CD14-positive monocyte (primary cell): ENCODE results near the gene SNRNP200. TPM values are rescaled to one million over a fixed set of nuclear protein-coding genes. Genes with fewer than 3 reads are reported as not detected.
A peak's percentile ranks its signal among the peaks of the same experiment; 100 is the strongest.

Experiments
- DNase-seq, 3 donors: peaks; one replicate each; pipeline ENCODE4 v3.0.0-alpha.2; 2011 to 2022
- H2AFZ ChIP-seq: 2 replicates; pipeline ENCODE4 v1.6.0; 2012; ENCODE audit warnings: mild to moderate bottlenecking, low read depth, low read length, inconsistent platforms; ENCODE audit not compliant: insufficient read depth, poor library complexity, severe bottlenecking
- H3K27ac ChIP-seq, 2 donors: 1 replicate in 1 of 2; 2 replicates in 1 of 2; pipeline ENCODE4 v1.5.1; 2012 to 2013; ENCODE audit warnings: low read length in 2 of 2, control low read depth in 1 of 2, inconsistent platforms in 1 of 2, low read depth in 1 of 2, mild to moderate bottlenecking in 1 of 2
- H3K27me3 ChIP-seq, 2 donors: one replicate each; pipeline versions ENCODE4 v1.6.0 to v1.6.1; 2011 to 2013; ENCODE audit warnings: low read length in 2 of 2; ENCODE audit not compliant: control insufficient read depth in 2 of 2, insufficient read depth in 2 of 2
- H3K36me3 ChIP-seq, 2 donors: replicated peaks in 1 of 2; 1 replicate in 1 of 2; 2 replicates in 1 of 2; pipeline versions ENCODE4 v1.5.1 to v1.6.1; 2012 to 2013; ENCODE audit warnings: low read length in 2 of 2, control low read depth in 1 of 2, inconsistent platforms in 1 of 2, mild to moderate bottlenecking in 1 of 2; ENCODE audit not compliant: insufficient read depth in 2 of 2, control insufficient read depth in 1 of 2
- H3K4me1 ChIP-seq, 2 donors: 1 replicate in 1 of 2; 2 replicates in 1 of 2; pipeline versions ENCODE4 v1.5.1 to v1.6.1; 2012 to 2013; ENCODE audit warnings: low read length in 2 of 2, control low read depth in 1 of 2, inconsistent platforms in 1 of 2, mild to moderate bottlenecking in 1 of 2, moderate library complexity in 1 of 2; ENCODE audit not compliant: insufficient read depth in 2 of 2, control insufficient read depth in 1 of 2
- H3K4me2 ChIP-seq: replicated peaks from 2 replicates; pipeline ENCODE3; 2012; ENCODE audit warnings: low read length, moderate library complexity, mild to moderate bottlenecking; ENCODE audit not compliant: poor library complexity, severe bottlenecking; ENCODE audit errors: extremely low read depth
- H3K4me3 ChIP-seq, 3 experiments: fragments of 200-600 bp in 1 of 3; sonication (generic) in 1 of 3; replicated peaks in 1 of 3; 1 replicate in 2 of 3; 2 replicates in 1 of 3; pipeline ENCODE4 v1.5.1; 2011 to 2013; ENCODE audit warnings: low read length in 3 of 3, mild to moderate bottlenecking in 3 of 3, control low read depth in 2 of 3, low read depth in 2 of 3, inconsistent platforms in 1 of 3, moderate library complexity in 1 of 3
- H3K79me2 ChIP-seq: 2 replicates; pipeline ENCODE4 v1.6.0; 2012; ENCODE audit warnings: mild to moderate bottlenecking, control low read depth, inconsistent platforms, low read length, moderate library complexity; ENCODE audit not compliant: insufficient read depth
- H3K9ac ChIP-seq: 2 replicates; pipeline ENCODE4 v1.6.0; 2017; ENCODE audit warnings: low read length, mild to moderate bottlenecking; ENCODE audit not compliant: insufficient read depth, poor library complexity, severe bottlenecking
- H3K9me3 ChIP-seq, 2 donors: replicated peaks in 1 of 2; 1 replicate in 1 of 2; 2 replicates in 1 of 2; pipeline versions ENCODE4 v1.5.1 to v1.6.1; 2012 to 2013; ENCODE audit warnings: low read length in 2 of 2, control low read depth in 1 of 2; ENCODE audit not compliant: control insufficient read depth in 1 of 2, insufficient read depth in 1 of 2
- H4K20me1 ChIP-seq: 2 replicates; pipeline ENCODE4 v1.6.0; 2012; ENCODE audit warnings: mild to moderate bottlenecking, low read length, control low read depth, moderate library complexity; ENCODE audit not compliant: insufficient read depth
- H3K27ac Mint-ChIP-seq, 7 donors: one replicate each; pipeline ENCODE4 v1.8.0; 2020; ENCODE audit warnings: mild to moderate bottlenecking in 7 of 7, mixed read lengths in 7 of 7, moderate library complexity in 6 of 7, inconsistent platforms in 2 of 7
- H3K27me3 Mint-ChIP-seq, 3 donors: one replicate each; pipeline ENCODE4 v1.8.0; 2021 to 2022; ENCODE audit warnings: low read depth in 3 of 3, mild to moderate bottlenecking in 3 of 3, mixed read lengths in 3 of 3, moderate library complexity in 3 of 3, inconsistent platforms in 1 of 3
- H3K36me3 Mint-ChIP-seq, 2 donors: one replicate each; pipeline ENCODE4 v1.8.0; 2020; ENCODE audit warnings: mixed read lengths in 2 of 2, inconsistent platforms in 1 of 2, mild to moderate bottlenecking in 1 of 2
- H3K4me1 Mint-ChIP-seq: one replicate; pipeline ENCODE4 v1.8.0; 2020; ENCODE audit warnings: mild to moderate bottlenecking, mixed read lengths
- H3K4me3 Mint-ChIP-seq, 2 donors: one replicate each; pipeline ENCODE4 v1.8.0; 2020; ENCODE audit warnings: mild to moderate bottlenecking in 2 of 2, mixed read lengths in 2 of 2, moderate library complexity in 1 of 2
- H3K9me3 Mint-ChIP-seq, 7 donors: one replicate each; pipeline ENCODE4 v1.8.0; 2020 to 2022; ENCODE audit warnings: mixed read lengths in 7 of 7, mild to moderate bottlenecking in 6 of 7, moderate library complexity in 6 of 7, inconsistent platforms in 2 of 7
- CTCF ChIP-seq: fragments of 200-600 bp; IDR thresholded peaks from one replicate; pipeline ENCODE4 v1.8.0; 2022; ENCODE audit warnings: antibody characterized with exemption, mild to moderate bottlenecking
- WGBS: methylation state at CpG from one replicate; pipeline ENCODE4 v1.1.5; 2013; ENCODE audit warnings: missing lambda C conversion rate; ENCODE audit not compliant: insufficient coverage; 5-methylcytosine and 5-hydroxymethylcytosine counted together
- intact Hi-C, 2 donors: fragments of 100-400 bp; cut with micrococcal nuclease; formaldehyde crosslinking; loops; one replicate each; pipeline versions ENCODE4 v1.15.0 to v1.15.1; 2023
- polyA plus RNA-seq, 3 donors: library from polyadenylated mRNA; depleted of rRNA in 1 of 3; unstranded in 2 of 3; stranded (reverse) in 1 of 3; fragments of 300-500 nt in 2 of 3; fragments of >200 nt in 1 of 3; fragmentation: Illumina TruSeq in 2 of 3; gene quantifications; 1 replicate in 2 of 3; 2 replicates in 1 of 3; pipeline ENCODE4 v1.2.3, GENCODE V29; 2012 to 2021

The SNRNP200 gene
- polyA plus RNA-seq, 3 donors, result 27.2 to 122 (median 36.1) TPM

GRCh38 chr2:96241900-96242611 is 63.3 kb downstream of the SNRNP200 start:
- peak overlapping the region; percentile 60 to 83 for H3K4me3 Mint-ChIP-seq
- Histone ChIP-seq H3K4me2 (peak overlapping the region; percentile 60), H3K9ac (peak overlapping the region; percentile 64), H4K20me1 (no peaks in the 10 kb centered on the region), H3K9me3 (no peaks in the 10 kb centered on the region), H3K4me3 (peak overlapping the region; percentile 0 to 63 (median 24)), H3K4me1 (peaks cover 73 to 79% of the 10 kb centered on the region in 2 donors), H2AFZ (peak overlapping the region; percentile 39), H3K27me3 (no peaks in the 10 kb centered on the region), H3K79me2 (peaks cover 34% of the 10 kb centered on the region), H3K36me3 (peaks cover 1 to 26% of the 10 kb centered on the region in 2 donors), H3K27ac (peak overlapping the region; percentile 78 to 97)
- peak overlapping the region; percentile 98 to 100 (median 98) for H3K27ac Mint-ChIP-seq
- peaks cover 22 to 46% of the 10 kb centered on the region in 2 donors for H3K36me3 Mint-ChIP-seq
- peak; percentile 92 to 97 (median 96) for DNase-seq
- intact Hi-C loops, result loop anchor here in 1 of 2 donors (2.0 to 5.0 kb wide), 3 partner anchors 17 to 35 kb away; partner anchors contain the start of genes STARD7 and TMEM127
- no peak for TF ChIP-seq CTCF
- WGBS, result 0% methylated on average over 1 of the region's 5 CpGs
- no peaks in the 10 kb centered on the region for H3K27me3 Mint-ChIP-seq
- peaks cover 74% of the 10 kb centered on the region for H3K4me1 Mint-ChIP-seq
- peaks cover 0 to 4% (median 2%) of the 10 kb centered on the region in 7 donors for H3K9me3 Mint-ChIP-seq

DNA sequence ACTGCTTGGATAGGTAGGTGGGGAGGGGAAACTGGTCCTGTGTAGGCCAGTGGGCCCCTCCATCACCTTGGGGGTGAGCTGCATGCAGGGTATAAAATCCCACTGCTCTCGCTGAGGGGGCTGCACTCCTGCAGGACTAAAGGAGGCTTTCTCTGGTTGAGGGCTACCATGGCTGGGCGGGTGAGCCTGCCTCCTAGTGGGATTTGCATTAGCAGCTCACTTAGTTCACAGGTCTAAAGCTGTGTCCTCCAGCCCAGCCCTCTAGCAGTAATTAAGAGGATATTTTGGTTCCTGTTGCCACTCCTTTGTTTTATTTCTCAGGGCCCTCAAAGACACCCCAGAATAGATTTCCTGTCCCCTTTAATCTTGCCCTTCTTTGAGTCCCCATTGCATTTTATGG is 64.1 kb downstream of the SNRNP200 start:
- Mint-ChIP-seq H3K9me3 (peaks cover 0 to 3% (median 2%) of the 10 kb centered on the region in 7 donors), H3K27ac (peak overlapping the region; percentile 98 to 100 (median 98)), H3K27me3 (no peaks in the 10 kb centered on the region), H3K4me1 (peaks cover 66% of the 10 kb centered on the region), H3K36me3 (peaks cover 20 to 47% of the 10 kb centered on the region in 2 donors), H3K4me3 (peak overlapping the region; percentile 60 to 83)
- H3K36me3 ChIP-seq, result peaks cover 2 to 31% of the 10 kb centered on the region in 2 donors
- peaks cover 26% of the 10 kb centered on the region for H3K79me2 ChIP-seq
- no peak for TF ChIP-seq CTCF
- peak overlapping the region; percentile 60 for H3K4me2 ChIP-seq
- WGBS, result 100% methylated on average over 1 of the region's 2 CpGs
- H3K9me3 ChIP-seq, result no peaks in the 10 kb centered on the region
- DNase-seq, result no peak
- H3K27me3 ChIP-seq, result no peaks in the 10 kb centered on the region
- peak overlapping the region; percentile 78 to 97 for H3K27ac ChIP-seq
- H3K9ac ChIP-seq, result peak overlapping the region; percentile 64
- peaks cover 65 to 71% of the 10 kb centered on the region in 2 donors for H3K4me1 ChIP-seq
- intact Hi-C loops, result loop anchor here in 1 of 2 donors (2.0 to 5.0 kb wide), 2 partner anchors 24 to 34 kb away; partner anchors contain the start of genes STARD7 and TMEM127
- H4K20me1 ChIP-seq, result no peaks in the 10 kb centered on the region
- H2AFZ ChIP-seq, result no peak overlapping the region
- H3K4me3 ChIP-seq, result peak overlapping the region in 1 of 3 experiments; percentile 63
